Activated CD8-positive, alpha-beta memory T cell treated with anti-CD3 and anti-CD28 coated beads for 36 hours (primary cell): ENCODE data around the gene ANK2. TPM values are rescaled to one million over a fixed set of nuclear protein-coding genes. Genes with fewer than 3 reads are reported as not detected.

Experiments
- CTCF ChIA-PET: fragments of 350-600 bp; sonication (Branson Sonifier 250); formaldehyde crosslinking; loops from one replicate; lab custom pipeline; 2021; ENCODE audit warnings: antibody characterized with exemption; lab: Charles Lee
- POLR2A ChIA-PET: fragments of 350-600 bp; sonication (Branson Sonifier 250); formaldehyde crosslinking; loops from one replicate; lab custom pipeline; 2021; ENCODE audit warnings: antibody characterized with exemption; lab: Charles Lee
- total RNA-seq, 2 experiments: library from RNA; stranded (reverse); gene quantifications; one replicate each; pipeline ENCODE4 v1.2.3, GENCODE V29; 2021

The ANK2 gene
- total RNA-seq, 2 experiments from 2014 or later, result 0.55 to 0.63 TPM

DNA sequence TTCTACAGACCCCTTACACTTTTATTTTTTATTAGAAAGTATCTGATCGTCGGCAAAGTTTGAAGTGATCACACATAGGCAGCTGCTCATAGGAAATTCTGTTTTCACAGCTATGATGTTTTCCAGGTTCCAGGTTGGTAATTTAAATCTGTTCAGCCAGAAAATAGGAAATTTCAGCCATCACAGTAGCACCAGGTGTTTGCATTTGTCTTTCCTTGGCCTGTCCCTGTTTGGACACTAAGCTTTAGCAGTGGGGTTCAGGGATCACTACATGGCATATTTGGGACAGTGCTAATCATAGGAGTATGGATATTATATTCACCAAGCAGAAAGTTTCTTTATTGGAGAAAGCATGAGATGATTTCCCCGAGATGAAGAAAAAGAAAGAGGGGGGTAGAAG lies 92.9 kb downstream of the ANK2 start:
- ChIA-PET CTCF (no interaction called here), POLR2A (no interaction called here)

DNA sequence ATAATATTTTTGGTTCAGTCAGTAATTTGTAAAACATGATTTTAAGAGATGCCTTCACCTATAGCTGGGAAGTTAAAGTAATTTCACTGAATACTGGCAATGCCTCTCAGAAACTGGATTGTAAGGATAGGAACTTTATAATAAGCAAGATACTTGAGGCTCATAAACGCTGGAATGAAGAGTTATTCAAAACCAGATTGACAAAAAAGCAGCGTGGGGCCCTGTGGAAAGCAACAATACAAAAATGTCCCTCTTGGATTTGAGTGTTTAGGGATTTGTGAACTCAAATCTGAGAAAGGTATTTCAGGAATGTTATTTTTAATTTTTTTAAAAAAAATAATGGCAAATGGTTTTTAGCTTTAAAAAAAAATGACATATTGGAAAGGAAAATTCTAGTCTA lies 94.6 kb downstream of the ANK2 start:
- ChIA-PET CTCF (no interaction called here), POLR2A (no interaction called here)

DNA sequence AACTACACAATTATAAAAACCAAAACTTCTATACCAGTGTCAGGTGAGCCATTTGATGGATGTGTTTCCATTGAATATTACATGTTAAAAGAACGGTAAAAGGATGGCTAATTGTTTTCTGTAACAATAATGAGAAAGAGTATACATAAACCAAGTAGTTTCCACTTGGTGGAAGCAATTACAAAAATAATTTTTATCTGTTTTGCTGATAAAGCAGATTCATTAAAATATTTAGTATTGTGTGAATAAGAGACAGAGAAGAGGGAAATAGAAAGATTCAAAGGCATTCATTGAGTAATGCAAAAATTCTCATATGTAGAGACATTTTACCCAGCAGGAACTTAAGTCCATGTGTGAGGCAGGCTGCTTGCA lies 95.7 kb downstream of the ANK2 start:
- ChIA-PET CTCF (no interaction called here), POLR2A (no interaction called here)

DNA sequence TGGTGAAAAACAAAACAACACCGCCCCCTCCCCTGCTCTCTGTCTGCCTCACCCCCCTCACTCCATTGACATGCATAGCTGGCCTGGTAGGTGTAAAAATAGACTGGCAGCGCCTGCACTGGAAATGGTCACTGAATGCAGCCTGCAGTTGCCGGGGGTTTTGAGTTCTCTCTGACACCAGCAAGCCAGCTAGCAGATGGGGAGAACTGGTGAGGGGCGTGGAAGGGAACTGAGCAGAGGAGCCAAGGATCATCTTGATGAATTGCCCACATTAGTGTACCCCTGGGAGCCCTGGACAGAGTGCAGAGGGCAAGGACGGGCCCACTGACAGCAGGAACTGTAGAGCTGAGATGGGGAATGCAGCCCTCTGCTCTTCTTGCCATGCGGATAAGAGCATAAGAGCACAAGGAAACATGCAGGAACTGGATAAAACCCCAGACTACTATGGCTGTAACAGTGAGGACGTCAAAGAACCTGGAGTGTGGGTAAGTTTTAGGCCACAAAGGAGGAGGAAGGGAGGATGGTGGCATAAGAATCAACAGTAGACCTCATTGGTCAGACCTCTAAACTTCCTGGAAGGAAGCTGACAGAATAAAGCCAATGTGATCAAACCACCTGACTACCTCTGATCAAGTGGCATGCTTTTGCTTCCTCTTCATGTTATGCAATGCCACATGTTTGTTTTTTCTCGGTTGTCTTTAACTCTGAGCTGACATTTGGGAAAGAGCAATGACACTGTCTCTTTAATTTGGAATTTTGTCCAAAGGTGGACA lies 96.3 kb downstream of the ANK2 start:
- ChIA-PET POLR2A (no interaction called here), CTCF (no interaction called here)

DNA sequence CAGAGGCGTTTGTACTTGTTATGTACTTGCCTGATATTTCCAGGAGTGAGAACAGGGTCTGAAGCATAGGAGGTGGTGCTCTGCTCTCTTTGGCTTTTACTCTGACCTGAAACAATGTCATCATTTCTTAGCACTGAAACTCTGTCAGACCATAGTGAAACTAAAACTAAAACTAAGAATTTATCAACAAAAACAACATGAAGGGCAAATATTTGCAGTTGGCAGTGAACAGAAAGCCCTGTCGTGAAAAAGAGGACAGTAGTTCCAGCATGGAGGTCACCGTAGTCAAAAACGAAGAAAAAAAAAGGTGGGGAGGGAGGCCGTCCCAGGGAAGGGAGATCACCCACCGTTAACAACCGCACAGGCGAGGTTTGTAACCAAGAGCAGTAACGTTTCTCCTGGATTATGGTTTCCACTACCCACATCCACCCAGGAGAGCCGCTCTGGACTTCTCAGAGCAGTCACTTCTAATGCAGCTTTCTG lies 97.5 kb downstream of the ANK2 start:
- CTCF ChIA-PET, result interaction anchor here (0.6 kb wide), 1 partner anchor 32 kb away, joined by 3 read pairs; no protein-coding TSS in a partner anchor
- POLR2A ChIA-PET, result no interaction called here

DNA sequence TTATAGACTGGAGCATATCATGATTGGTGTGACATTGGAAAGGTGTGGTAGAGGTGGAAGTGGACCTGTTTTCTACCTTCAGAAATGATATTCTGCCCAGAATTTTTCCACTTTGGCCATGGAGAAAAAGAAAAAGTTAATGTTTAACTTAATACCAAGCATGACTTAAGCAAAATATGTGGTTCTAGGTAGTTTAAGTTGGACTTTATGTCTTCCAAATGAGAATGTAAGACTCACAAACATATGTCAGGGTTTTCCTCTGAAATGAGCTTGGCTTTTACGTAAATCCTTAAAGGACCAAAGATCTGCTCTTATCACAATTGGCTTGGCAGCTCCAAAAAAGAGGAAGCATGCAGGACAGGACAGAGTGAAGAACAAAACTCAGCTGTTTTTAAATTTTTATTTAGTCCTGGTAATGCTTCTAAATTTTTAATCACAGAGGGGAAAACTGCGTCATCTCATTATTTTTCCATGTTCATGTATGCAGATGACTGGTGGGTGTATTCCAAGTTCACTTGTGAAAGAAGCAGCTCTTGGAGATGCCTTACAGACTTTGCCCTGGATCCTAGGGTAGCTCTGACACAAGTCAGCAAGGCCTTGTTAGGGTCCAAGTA lies 98.2 kb downstream of the ANK2 start:
- CTCF ChIA-PET, result interaction anchor here (0.6 kb wide), 1 partner anchor 31 kb away, joined by 3 read pairs; no protein-coding TSS in a partner anchor
- POLR2A ChIA-PET, result no interaction called here

DNA sequence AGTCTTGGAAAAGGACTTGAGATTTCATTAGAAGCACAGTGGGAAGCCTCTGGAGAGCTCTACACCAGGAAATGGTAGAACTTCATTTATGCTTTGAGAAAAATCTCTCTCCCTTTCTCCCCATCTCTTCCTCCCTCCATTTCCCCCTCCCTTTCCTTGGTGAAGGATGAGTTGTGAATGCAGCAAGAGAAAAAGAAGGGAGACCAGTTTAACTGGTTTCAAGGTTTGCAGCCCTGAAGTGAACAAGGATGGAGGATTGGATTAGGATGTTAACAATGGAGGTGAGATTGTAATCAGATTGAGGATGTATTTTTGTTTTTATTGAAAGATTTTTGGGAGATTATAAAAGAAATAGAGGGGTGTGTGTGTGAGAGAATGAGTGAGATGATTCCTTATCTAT lies 99.5 kb downstream of the ANK2 start:
- ChIA-PET POLR2A (no interaction called here), CTCF (no interaction called here)

DNA sequence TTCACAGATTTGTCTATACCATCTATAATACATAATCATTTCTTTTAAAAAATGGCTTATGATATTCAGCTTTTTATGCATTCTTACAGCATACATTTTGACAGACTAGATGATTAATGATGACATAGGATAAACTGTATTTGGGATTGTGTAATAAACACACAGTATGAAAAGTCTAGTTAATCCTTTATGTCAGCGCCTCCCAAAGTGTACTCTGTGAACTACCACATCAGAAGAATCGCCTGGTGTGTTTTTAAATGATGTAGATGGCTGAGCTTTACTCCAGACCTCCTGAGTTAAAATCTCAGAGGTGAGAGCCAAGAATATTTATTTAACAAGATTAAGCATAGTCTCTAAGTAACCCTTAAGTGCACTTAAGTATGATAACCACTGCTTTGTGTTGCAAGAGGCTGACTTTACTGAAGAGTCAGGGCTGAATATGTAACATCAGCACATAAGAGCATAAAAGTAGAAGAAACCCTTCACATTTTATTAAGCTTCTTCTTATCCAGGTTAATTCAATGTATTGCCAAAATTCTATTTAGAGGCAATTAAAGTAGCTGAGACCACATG lies 104.2 kb downstream of the ANK2 start:
- POLR2A ChIA-PET, result no interaction called here
- CTCF ChIA-PET, result no interaction called here

DNA sequence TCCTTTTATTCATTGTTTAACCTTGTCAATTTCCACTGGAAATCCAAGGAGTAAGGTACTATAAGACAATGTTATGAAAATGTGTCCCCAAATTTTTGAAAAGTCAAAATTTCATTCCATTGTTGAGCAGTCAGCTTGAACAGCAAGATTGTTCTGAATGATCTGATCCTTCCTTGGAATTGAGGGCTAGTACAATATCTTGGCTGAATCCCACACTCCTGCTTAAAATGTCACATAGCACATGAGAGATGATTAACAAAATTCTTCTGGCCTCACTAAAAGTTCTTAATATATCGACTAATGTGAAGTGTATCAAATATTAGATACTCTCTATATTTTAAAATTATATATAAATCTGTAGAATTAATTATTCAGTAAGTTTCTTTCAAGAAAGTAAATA lies 104.8 kb downstream of the ANK2 start:
- POLR2A ChIA-PET, result no interaction called here
- CTCF ChIA-PET, result no interaction called here

DNA sequence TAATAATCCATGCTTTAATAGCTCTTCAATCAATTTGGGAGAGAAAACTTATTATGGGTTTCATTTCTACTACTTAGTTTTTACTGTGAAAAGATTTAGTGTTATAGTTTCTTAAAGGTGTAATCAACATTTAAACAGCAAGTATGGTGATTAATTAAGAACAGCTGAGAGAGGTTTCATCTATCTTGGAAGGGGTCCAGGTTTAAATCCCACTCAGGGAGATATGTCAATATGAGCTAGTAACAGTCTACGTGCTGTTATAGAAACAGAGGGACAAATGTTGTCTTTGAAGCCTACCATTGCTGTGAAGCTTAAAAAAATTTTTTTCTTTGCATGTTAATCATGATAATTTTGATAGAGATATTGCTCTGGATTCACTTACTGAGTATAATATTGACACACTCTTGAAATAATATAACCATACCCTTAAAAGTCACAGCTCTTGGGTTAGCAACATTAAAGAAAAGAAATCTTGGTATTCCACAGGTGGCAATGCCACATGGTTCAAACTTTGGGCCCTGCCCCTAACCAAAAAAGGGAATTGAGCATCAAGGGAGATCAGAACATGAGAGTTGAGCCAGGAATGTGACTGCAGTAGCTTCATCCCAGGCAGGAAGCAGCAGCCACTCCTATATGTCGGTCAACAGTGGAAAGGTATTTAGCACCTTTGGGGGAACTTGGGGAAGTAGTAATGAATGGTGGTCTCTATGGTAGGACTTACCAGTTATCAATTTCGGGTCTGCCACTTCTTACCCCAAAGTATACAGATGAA lies 107.8 kb downstream of the ANK2 start:
- ChIA-PET CTCF (no interaction called here), POLR2A (no interaction called here)

DNA sequence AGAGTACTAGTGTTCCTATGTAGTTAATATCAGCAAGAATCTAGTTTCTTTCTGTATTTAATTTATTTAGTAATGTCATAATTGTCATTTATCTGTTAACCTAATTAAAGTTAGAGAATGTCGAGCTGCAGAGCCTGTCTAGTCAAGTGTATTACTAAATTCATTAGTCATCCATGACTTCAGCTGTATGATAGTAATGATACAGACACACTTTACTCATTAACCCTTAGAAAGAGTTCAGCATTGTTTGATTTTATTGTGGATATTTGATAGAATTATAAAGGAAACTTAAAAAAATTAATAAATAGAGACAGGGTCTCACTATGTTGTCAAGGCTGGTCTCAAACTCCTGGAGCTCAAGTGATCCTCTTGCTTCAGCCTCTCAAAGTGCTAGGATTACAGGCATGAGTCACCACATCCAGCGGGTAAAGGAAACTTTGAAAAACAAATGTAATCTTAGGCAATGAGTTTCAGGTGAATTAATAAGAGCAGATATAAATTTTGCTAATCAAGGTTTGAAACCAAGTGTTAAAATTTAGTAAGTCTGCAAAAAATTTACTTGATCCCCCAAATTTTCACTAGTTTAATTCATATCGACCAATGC lies 110.6 kb downstream of the ANK2 start:
- POLR2A ChIA-PET, result no interaction called here
- CTCF ChIA-PET, result no interaction called here

DNA sequence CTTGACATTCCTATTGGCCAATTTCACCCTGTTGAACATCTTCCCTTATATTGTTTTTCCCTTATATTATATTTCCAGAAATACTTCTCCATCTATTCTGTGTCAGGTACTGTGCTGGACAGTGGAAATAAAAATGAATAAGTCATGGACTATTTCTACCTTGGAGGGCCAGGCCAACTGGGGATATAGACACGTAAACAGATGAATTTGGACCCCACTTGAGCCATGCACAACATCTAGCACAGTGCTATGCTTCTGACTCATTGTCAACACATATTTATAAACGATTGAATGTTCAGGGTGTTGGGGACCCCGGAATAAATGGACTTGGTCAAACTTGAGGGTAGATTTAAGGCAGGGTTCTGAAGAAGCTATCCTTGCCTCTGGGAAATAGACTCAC lies 111.1 kb downstream of the ANK2 start:
- ChIA-PET POLR2A (no interaction called here), CTCF (no interaction called here)

DNA sequence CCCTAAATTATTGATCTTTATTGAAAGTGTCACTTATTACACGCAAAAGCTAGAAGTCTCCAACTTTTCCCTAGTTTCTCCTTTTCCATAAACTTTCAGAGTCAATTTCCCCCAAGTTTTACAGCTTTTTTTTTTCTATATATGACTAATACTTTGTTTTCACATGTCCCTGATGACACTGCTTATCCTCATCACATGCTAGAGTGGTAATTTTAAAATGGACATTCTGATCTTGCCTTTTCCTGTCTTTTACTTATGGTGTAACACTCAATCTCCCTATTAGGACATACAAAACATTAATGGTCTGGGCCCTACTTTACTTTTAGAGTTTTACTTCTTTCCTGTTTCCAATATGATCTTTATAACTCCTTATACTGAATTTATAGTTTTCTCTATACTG lies 112.6 kb downstream of the ANK2 start:
- POLR2A ChIA-PET, result no interaction called here
- CTCF ChIA-PET, result no interaction called here

DNA sequence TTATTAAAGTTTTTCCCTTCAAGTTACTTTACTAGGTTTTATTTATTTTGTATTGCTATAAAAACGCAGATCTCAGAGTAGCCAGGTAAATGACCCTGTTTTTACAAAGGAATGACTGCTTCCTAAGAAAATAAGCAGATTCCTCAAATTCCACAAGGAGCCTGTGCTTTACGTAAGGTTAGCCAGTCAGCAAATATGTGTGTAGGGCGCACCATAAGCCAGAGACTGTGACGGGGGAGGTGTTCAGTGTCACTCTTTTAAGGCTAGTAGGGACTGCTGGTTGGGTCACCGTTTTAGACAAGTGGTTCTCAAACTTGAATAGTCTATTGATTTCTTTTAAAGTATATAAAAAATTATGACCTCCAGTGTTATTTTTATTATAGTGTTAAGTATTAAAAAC lies 119.9 kb downstream of the ANK2 start:
- CTCF ChIA-PET, result no interaction called here
- POLR2A ChIA-PET, result no interaction called here

DNA sequence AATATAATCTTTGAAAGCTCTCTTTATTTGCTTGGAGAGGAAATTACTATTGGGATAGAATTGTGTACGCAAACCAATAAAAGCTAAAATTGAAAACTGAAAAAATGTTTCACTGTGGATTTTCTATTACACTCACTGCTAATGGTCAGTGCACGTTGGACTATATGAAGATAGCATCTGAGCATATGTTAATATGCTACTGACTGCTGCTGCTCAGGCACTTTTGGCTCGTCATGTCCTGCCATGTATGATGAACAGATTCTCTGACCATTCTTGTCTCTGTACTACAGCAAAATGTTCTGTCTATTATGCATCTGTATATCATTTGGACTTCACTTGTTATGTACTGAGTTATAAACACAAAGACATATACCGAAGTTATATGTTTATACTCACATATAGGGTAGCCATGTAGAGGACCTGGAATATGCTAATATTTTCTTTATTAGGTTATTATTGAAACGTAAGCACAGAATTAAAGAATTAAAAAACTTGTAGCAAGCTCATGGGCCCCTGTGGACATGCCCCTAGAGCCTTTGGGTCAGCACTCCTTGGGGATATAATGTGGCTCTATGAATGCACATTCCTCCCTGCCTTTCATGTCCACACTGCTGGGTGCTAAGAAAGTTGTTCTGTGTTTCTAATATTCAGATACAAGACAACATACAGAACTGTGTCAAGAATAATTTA lies 120.8 kb downstream of the ANK2 start:
- ChIA-PET CTCF (no interaction called here), POLR2A (no interaction called here)

DNA sequence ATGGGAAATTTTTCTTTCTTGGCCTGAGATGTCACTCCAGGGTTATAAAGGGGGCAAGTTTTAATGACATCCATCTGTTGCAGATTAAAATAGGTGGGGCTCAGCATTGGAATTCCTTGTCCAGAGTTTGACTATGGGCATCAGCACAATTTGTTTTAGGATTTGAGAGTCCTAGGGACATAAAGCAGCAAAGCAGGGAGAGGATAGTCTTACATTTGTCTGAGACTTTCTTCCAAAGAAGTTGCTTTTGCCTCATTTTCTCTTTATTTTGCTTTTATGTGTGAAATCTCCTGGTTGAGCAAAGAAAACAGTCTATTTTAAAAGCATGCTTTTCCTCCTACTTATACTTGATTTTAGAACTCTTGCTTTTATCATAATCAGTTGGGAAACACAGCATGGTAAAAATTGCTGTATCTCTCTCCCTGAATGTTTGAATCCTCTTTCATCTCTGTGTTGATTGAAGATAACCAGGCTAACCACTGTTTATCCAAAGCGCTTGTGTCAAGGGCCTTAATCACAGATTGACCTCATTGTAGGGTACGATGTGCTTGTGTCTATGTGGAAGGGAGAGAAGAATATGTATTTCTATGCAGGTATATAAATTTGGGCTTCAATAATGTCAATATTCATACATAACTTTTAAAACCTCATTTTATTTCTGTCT lies 121.5 kb downstream of the ANK2 start:
- POLR2A ChIA-PET, result no interaction called here
- CTCF ChIA-PET, result no interaction called here

DNA sequence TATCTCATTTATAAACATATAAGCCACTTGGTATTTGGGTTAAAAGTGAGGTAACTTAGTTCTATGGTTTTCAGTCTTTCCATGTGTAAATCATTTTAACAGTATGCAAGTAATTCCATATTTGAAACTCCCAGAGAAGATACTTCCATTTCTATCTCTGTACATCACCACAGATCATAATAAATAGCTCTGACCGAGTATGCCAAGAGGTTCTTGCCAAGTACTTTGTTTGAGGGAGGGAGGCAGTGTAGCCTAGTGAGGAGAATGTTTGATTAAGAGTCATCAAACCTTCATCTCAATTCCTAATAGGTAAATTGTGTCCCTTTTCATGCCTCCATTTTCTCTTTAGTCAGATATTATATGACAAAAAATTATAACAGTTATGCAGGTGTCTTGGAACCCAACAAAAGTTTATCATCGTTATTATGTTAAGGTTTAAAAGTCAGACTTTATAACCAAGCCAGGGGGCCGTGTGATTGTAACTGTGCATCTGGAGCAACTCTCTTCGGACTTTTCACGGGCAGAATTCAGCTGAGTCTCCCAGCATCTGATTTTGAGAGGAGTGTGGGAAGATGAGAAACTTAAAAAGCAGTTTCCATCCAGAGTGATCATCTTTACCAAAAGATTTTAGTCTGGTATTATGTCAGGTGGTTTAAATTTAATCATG lies 123.8 kb downstream of the ANK2 start:
- ChIA-PET POLR2A (no interaction called here), CTCF (no interaction called here)

DNA sequence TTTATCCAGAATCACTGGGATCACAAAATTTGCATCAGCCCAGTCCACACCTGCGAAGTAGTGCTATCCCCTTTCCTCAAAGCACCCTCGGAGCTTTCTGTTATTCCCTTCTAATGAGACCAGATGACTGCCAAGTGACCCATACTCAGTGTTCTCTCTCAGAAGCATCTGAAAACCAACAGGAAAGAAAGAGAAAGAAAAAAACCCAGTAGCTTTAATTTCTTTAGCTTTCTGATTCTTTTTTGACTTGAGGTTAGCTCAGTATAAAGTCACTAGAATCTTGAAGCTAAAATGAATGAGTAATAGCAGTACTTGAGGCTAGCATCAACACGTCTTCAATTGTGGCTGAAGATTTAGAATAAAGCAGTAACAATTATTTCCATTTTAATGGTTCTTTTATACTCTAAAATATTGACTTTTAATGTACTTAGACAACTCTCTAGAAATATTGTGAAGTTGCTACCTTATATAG lies 124.4 kb downstream of the ANK2 start:
- POLR2A ChIA-PET, result no interaction called here
- CTCF ChIA-PET, result no interaction called here
